Prostate gland (tissue), 2 donors: ENCODE measurements around the gene PFAS.

Source experiments
- POLR2A ChIP-seq: fragments of 450-650 bp; IDR thresholded peaks from one replicate; pipeline ENCODE4 v1.6.1; 2016; ENCODE audit warnings: antibody characterized with exemption, mild to moderate bottlenecking
- POLR2AphosphoS5 ChIP-seq: sonication (generic); formaldehyde crosslinking; IDR thresholded peaks from one replicate; pipeline ENCODE4 v1.6.1; 2017; ENCODE audit warnings: antibody characterized with exemption
- TF ChIP-seq, protein P1 (sequence below), 4 experiments: fragments of 200-600 bp in 2 of 4; fragments of 450-650 bp in 2 of 4; sonication (generic) in 2 of 4; IDR thresholded peaks; 1 replicate in 3 of 4; 2 replicates in 1 of 4; pipeline ENCODE4 v1.5.1; 2016 to 2019; ENCODE audit warnings: antibody characterized with exemption in 4 of 4, mild to moderate bottlenecking in 2 of 4, moderate library complexity in 2 of 4

DNA sequence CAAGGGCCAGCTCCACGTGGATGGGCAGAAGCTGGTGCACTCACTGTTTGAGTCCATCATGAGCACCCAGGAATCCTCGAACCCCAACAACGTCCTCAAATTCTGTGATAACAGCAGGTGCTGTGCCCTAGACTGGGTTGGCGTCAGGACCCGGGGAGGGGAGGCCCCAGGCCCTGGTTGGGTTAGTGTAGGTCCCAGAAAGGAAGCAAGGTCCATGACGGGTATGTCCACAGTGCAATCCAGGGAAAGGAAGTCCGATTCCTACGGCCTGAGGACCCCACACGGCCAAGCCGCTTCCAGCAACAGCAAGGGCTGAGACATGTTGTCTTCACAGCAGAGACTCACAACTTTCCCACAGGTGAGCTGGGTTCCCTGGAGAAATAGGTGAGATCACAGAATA, 7.2 kb downstream of the PFAS start:
- TF ChIP-seq POLR2A: no peak
- TF ChIP-seq, protein P1, sequence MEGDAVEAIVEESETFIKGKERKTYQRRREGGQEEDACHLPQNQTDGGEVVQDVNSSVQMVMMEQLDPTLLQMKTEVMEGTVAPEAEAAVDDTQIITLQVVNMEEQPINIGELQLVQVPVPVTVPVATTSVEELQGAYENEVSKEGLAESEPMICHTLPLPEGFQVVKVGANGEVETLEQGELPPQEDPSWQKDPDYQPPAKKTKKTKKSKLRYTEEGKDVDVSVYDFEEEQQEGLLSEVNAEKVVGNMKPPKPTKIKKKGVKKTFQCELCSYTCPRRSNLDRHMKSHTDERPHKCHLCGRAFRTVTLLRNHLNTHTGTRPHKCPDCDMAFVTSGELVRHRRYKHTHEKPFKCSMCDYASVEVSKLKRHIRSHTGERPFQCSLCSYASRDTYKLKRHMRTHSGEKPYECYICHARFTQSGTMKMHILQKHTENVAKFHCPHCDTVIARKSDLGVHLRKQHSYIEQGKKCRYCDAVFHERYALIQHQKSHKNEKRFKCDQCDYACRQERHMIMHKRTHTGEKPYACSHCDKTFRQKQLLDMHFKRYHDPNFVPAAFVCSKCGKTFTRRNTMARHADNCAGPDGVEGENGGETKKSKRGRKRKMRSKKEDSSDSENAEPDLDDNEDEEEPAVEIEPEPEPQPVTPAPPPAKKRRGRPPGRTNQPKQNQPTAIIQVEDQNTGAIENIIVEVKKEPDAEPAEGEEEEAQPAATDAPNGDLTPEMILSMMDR (IDR thresholded peaks at IDR 0.05): no peak
- no peak for TF ChIP-seq POLR2AphosphoS5
